HG02870 (cell line): ENCODE measurements around the gene UBE2O.

Experiments used
- ATAC-seq: cut with Tn5 transposase; IDR thresholded peaks from one replicate; pipeline ENCODE4 v1.9.1; 2021; ENCODE audit warnings: mild to moderate bottlenecking, moderate library complexity; ENCODE audit not compliant: unreplicated experiment

UBE2O gene

DNA sequence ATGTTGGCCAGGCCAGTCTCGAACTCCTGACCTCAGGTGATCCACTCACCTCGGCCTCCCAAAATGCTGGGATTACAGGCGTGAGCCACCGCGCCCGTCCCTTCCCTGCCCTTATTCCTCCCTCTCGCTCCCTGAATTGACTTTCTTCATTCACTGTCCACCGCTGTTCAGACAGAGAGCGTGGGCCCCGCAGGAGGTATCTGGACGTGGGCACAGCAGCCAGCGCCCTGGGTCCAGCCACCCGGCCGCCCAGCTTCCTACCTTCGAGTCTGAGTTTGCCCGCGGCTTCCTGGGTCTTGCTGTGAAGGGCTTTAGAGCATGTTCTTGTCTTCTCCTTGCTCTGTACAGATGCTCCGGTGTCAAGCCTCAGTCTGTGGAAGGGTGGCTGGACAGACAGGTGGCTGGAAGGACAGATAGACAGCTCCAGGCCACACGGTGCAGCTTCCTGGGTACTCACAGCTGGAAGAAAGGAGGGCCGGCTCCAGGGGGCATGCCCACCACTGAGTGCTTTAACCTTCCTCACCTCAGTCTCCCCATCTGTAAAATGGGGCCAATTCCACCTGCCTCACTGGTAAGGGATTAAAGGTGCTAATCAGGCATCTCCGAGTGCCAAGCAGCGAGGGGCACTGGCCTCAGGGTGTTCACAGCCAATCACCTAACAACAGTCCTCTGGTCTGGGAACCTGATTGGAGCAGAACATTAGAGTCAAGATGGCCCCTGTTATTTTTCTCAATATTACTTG lies 34.7 kb upstream of the UBE2O start:
- ATAC-seq: no peak

DNA sequence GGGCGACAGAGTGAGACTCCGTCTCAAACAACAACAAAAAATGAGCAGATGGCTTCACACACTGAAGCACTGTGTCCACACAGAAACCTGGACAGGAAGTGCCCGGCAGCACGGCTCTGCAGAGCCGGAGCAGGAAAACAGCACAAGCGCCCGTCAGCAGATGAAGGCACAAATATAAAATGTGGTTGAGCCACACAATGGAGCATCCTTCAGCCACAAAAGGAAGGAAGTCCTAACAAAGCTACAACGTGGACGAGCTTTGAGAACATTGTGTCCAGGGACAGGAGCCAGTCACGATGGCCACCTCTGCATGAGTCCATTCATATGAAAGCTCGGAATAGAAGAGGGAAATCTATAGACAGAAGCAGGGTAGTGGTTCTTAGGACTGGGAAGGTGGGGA lies 32.6 kb upstream of the UBE2O start:
- ATAC-seq: no peak

DNA sequence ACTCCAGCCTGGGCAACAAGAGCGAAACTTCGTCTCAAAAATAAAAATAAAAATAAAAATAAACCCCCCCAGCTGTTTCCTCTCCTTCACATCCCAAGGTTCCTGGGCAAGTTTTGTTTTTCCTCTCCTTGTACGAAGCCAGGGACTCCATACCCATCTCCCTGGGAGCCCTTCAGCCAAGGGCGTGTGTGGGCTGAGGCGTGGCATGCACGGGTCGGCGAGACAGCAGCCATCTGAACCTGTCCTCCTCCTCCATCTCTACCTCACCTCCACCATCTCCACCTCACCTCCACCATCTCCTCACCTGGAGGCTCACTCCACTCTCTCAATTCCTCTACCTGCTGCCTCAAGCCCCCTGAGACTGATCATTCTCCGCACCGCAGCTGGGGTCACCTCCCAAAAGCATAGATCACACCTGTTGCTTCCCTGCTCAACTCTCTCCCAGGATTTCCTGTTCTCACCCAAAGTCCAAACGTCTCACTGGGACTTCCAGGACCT lies 31.3 kb upstream of the UBE2O start:
- ATAC-seq: no peak

DNA sequence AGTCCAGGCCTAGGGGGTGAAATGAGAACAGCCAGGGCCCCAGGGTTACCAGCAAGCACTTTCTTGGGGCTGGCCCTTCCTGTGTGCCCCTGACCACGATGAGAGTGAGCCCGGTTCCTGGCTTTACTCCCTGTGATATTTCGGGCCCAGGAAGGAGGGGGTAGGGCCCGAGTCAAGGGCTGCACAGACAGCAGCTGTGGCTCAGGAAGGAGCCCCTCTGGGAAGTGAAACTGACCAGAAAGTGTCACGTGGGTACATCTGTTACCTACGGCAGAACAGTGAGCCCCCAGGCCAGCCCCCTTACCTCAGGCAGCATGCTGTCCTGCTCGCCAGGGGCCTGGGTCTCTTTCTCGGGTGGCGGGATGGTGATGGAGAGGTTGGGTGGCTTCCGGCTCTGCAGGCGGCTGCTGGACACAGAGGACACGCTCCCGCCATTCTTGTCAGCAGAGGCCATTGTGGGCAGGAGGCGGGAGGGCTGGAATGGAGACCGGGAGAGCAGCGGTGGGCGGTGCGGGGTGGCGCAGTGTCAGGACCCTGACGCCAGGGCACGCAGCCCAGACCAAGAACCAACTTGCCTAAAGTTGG lies 28.2 kb upstream of the UBE2O start:
- no peak for ATAC-seq

DNA sequence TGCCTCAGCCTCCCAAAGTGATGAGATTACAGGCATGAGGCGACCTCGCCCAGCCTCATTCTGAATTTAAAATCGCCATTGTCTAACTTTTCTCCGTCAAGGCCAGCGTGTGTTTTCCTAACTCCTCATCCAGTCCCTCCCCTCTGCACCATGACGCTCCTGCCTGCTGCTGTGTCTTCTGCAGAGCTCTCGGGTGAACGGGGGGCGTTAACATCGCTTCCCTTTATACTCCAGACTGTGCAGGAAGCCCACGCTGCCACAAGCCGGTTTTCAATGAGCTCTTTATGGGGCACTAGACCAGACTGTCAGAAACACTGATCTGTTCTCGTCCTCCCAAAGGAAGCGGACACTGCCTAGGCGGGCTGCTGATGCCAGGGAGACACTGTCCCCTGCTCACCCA lies 27.7 kb upstream of the UBE2O start:
- ATAC-seq: no peak

DNA sequence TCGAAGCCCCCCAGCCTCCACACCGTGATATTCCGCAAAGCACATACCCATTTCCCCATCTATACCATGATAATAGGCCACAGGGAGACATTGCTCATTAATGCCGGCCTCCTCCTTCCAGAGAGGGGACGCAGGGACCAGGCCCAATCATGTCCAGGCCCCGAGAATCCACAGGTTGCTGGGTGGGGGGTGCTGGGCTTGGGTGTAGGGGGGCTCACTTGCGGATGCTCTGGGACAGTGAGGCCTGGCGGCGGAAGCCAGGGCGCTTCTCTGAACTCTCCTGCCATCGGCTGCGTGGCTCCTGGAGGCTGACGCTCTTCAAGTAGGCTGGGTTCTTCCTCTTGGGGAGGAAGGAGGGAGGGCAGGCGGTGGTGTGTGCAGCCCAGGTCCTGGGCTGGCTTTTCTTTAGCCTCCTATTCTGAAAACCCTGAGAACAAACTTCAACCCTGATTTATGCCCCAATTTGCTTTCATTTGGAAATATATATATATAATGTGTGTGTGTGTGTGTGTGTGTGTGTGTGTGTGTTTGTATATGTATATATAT lies 26.6 kb upstream of the UBE2O start:
- no peak for ATAC-seq

DNA sequence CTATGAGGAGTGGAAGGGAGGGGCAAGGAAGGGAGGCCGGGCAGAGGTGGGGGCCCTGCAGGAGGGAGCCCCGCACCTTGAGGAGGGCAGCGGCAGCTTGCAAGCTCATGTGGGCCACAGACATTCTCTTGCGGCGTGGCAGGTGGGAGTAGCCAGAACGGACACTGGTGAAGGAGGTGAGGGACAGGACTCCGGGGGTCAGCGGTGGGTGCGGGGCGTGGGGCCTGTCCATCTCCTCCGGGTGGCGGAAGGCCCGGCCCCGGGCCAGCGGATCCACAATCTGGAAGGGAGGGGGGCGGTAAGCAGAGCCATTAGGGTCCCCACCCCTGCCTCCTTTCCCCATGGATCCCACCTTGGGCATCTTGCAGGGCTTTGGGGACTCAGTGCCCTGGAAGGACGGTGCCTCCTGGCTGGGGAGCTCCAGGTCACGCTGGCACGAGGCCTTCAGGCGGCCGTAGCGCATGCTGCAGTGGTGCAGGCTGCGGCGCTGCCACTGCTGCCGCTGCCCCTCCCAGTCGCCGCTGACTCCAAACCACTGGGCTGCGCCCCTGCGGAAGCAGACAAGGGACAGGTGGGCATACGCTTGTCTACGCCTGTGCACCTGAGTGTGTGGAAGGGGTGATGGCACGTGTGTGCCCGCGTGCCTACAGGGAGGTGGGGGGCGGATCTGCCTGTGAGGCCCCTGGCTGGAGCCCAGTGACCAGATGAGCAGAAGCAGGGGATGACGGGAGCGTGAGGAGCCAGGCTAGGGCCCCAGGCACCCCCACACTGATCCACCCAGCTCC lies 26.0 kb upstream of the UBE2O start:
- ATAC-seq: no peak

DNA sequence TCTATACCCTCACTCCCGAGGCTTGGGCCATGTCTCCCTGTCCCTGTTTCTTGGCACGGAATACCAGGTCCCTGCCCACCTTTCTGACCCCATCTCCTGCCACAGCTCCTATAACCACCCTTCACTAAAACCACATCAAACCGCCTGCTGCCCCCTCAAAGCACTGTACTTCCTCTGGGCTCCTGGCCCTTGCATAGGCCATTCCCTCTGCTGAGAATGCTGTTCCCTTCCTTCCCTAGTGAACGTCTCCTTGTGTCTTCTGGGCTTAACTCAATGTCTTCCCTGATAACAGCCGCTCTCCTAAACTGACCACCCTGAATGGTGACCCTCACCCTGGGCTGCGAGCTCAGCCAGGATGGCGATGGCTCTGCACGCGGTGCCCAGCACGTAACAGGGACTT lies 25.1 kb upstream of the UBE2O start:
- ATAC-seq: no peak

DNA sequence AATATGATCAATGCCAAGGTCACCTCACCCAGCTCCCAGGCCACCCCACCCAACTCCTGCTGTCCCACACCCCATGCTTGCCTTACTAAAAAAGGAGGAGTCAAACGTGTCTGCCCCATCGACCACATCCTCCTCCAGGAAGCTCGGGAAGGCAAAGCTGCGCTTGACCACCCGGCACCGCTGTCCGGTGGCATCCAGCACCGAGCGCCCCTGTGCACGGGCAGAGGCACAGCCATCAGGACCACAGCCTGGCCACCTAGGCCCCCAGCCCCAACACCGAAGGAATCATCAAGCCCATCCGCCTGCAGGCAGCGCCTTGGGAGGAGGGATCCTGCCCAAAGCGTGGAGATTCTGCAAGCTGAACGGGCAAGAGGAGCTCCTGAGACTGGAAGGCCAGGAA lies 24.6 kb upstream of the UBE2O start:
- no peak for ATAC-seq

DNA sequence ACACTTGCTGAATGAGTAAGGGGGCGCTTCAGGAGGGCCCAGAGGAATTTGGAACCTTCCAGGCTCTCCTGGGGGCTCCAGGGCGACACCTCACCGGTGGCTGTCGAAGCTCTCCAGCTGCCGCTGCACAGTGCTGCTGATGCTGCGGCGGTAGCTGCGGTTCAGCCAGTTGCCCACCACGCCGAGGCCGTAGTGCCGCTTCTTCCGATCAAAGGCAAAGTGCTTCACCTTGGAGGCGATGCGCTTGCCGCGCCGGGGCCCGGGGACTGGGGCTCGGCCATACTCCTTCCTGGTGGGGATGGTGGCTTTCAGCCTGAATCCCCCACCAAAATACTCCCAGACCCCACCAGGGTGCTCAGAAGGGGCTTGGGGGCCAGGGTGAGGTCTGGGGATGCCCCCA lies 23.8 kb upstream of the UBE2O start:
- no peak for ATAC-seq

DNA sequence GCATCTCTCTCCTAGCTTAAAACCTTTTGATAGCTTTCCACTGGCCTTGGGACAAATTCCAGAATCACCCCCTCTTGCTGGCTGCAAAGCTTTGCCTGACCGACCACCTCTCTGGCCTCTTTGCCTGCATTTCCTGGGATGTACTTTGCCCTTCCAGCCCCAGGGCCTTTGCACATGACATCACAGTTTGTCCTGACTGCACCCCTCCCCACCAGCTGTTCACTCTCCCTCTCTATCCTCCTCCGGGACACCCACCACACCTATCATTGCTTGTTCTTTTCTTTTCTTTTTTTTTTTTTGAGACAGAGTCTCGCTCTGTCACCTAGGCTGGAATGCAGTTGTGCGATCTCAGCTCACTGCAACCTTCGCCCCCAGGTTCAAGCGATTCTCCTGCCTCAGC lies 22.4 kb upstream of the UBE2O start:
- no peak for ATAC-seq

DNA sequence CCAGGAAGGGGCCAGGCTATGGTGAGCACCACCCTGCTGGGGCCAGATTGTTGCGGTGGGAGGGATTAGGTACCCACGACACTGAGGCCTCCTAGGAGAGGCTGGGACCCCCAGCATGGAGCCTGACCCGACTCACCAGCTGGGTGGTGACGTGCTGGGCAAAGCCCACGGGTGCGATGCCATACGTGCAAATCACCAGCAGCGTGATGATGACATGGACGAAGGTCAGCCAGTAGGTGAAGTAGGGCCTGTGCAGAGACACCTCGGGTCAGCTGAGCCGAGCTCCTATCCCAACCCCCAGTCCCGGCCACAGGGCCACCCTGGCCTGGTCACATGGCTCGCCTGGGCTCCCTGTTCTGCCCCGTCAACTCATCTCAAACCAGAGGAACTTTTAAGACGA lies 21.9 kb upstream of the UBE2O start:
- no peak for ATAC-seq

DNA sequence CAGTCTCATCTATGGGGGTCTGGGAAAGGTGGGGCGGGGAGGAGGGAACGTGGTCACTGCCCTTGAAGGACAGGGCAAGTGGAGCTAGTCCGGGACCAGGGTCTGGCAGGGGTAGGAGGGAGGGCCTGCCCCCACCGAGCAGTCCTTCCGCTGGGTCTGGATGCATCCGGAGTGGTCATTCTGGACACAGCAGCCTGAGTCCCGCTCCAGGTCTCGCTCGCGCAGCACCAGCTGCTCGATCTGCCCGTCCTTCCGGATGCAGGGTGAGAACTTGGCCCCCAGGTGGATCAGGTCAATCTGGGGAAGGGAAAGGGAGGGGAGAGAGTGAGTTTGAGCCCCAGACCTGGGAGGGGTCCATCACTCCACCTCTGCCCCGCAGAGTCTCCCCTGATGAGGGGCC lies 21.3 kb upstream of the UBE2O start:
- ATAC-seq: no peak

DNA sequence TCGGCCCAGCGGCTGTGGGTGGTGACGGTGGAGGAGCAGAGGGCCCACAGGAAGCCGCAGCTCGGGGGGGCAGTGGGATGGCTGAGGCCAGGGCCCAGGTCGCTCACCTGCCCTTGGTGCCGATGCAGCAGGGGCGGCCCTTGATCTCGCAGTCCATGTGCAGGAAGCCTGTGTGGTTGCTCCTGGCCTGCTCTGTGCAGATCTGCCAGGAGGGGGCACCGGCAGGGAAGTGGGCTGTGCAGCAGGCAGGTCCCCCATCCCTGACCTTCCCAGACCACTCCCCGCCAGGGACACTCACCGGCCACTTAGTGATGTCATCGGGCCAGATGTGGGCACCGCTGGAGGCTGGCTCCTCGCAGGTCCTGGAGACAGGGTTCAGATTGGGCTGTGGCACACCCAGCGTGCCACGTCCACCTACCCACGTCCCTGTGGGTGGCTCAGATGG lies 20.6 kb upstream of the UBE2O start:
- no peak for ATAC-seq

DNA sequence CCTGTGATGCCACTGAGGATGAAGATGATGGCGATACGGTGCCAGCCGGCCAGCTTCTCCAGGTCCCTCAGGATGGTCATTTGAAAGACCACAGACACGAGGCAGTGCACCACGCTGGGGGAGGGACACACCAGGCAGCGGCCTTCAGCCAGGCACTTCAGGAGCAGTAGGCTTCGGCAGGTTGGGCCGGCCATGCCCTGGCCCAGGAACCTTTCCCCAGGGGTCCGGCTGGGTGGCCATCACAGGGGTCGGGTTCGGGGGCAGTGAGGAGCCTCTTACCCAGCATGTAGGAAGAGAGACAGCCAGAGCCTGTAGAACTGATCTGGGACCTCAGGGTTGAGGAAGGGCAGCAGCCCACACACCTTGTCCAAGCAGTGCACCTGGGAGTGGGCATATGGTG lies 19.8 kb upstream of the UBE2O start:
- no peak for ATAC-seq

DNA sequence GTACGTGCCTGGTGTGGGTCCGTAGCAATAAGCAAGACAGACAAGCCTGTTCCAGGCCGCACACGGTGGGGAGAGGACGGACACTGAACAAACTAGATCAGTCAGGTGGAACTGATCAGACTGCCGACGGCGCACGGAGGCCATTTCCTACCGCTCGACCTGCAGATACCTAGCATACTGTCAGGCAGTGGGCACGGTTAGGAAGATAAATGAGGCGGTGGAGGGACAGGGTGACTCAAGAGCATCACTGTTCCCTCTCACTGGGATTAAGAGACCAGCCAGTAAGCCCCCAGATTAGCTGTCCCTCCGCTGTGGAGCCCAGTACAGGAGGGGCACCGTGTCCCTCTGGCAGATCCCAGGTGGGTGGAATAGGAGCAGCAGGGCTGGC lies 19.3 kb upstream of the UBE2O start:
- ATAC-seq: no peak

DNA sequence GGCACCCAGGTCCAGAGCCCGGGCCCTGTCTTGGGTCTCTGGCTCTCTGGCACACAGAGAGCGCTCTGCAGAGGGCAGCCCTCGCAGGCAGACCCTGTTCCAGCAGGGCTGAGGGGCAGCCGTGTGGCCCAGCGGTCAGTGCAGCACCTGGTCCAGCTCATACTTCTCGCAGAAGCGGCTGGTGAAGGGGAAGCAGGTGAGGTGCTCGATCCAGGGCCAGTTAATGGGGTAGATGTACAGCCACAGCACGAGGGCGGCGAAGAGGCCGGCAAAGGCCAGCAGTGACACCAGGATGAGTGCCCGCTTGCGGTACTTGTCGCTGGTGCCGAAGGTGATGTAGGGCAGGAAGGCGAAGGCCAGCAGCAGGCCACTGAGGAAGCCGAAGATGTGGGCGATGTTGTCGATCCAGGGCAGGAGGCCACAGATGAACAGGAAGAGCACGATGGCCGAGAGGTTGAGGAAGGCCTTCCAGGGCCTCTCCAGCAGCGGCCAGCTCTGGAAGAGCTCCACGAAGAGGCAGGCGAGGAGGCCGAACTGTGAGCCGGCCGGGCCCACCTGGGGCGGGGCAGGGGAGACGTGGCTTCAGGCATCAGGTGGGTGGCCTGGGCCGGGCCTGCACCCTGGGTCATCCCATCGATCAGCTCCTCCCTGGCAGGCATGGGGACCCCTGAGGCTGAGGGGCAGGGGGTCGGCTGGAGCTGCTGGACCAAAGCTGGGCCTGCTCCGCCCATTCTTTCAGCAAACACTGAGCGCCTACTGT lies 18.7 kb upstream of the UBE2O start:
- no peak for ATAC-seq

DNA sequence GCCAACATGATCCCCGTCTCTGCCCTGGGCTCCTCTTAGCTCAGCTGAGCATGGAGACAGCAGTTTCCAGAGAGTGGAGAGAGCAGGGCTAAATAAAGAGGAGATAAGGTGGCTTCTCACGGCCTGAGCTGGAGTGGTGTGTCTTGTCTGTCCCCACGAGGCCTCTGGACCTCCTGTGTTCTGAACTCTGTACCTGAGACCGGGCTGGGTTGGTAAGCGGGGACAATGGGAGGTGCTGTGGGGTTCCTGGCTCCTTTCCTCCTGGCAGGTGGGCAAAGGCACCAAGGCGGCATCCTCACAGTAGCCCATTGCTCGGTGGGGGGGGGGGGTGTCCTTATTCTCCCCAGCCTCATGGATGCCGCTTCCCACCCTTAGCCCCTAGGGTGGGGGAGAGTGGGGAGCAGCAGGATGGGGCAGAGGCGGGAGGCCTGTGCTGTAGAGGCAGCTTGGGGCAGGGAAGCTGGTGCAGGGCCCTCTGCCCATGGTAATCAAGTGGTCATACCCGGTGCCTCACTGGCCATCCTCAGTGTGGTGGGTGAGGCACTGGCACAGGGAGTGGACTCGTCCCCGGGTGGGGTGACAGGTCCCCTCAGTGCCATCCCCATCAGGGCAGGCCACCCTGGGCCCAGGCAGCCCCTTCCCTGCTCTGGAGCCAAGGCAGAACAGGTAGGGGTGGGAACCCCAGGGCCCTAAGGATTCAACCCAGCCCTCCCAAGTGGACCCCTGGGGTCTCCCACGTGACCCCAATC lies 17.2 kb upstream of the UBE2O start:
- ATAC-seq: no peak

DNA sequence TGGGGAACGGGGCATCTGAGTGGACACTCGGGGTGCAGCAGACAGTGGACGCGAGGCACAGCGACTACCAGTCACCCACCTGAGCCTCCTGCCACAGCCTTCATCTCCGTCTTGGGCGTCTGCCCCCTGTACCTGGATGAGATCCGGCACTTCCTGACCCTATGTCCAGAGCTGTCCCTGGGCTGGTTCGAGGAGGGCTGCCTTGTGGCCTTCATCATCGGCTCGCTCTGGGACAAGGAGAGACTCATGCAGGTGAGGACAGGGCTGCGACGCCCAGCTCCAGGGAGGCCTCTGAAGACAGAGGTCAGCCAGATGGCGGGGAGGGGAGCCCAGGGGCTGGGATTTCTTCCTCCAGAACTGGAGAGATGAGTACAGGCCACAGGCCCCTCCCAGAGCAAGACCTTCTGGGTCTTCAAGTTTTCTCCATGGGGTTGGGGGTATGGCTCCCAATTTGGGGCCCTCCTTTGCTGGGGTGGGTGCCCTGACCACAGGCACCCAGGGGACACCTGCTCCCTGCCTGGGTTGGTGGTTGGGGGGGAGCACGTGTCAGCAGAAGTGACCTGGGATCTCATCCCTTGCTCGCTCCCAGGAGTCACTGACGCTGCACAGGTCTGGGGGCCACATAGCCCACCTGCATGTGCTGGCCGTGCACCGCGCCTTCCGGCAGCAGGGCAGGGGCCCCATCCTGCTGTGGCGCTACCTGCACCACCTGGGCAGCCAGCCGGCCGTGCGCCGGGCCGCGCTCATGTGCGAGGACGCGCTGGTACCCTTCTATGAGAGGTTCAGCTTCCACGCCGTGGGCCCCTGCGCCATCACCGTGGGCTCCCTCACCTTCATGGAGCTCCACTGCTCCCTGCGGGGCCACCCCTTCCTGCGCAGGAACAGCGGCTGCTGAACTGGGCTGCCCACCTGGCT lies 16.4 kb upstream of the UBE2O start:
- no peak for ATAC-seq
